ENCODE measurements around the gene CRYGN. TPM values are rescaled to one million over a fixed set of nuclear protein-coding genes. Genes with fewer than 3 reads are reported as not detected.

CRYGN gene
- total RNA-seq, 4 donors from 2014 or later: not detected

DNA sequence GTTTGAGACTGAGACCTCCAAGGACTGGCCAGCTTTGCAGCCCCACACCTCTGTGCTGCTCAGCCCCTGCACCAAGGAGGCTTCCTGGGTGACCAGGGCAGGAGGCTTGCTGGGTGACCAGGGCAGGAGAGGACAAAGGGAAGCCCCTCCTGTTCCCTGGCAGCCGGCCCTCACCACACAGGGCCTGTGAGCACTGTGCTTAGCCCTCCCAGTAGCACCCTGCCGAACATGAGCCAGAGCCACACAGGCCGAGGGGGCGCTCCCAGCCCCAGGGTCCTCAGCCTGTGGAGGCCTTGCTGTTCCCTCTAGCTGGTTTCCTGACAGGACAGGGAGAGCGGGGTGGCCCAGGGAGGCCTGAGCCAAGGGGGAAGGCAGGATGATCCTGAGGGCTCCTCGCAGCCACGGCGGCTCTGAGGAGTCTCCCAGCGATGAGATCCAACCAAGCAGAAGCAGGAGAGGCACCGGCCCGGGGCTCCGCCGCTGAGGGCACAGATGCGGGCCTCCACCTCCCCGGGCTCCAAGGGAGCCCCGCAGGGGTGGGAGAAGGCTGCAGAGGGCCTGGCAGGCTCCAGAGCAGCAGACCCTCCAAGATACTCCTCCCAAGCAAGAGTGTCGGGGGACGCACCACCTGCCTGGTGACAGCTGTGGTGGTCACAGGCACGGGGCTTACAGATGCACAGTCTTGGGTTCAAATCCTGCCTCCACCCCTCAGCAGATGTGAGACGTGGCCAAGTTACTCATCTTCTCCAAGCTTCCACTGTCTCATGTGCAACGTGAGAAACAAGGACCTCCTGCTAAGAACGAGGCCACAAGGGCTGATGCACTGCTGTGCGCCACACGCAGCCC is 52.6 kb downstream of the CRYGN start:
- TF ChIP-seq POLR2A (IDR thresholded peaks at IDR 0.05): no peak
- TF ChIP-seq, protein P1, sequence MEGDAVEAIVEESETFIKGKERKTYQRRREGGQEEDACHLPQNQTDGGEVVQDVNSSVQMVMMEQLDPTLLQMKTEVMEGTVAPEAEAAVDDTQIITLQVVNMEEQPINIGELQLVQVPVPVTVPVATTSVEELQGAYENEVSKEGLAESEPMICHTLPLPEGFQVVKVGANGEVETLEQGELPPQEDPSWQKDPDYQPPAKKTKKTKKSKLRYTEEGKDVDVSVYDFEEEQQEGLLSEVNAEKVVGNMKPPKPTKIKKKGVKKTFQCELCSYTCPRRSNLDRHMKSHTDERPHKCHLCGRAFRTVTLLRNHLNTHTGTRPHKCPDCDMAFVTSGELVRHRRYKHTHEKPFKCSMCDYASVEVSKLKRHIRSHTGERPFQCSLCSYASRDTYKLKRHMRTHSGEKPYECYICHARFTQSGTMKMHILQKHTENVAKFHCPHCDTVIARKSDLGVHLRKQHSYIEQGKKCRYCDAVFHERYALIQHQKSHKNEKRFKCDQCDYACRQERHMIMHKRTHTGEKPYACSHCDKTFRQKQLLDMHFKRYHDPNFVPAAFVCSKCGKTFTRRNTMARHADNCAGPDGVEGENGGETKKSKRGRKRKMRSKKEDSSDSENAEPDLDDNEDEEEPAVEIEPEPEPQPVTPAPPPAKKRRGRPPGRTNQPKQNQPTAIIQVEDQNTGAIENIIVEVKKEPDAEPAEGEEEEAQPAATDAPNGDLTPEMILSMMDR (IDR thresholded peaks at IDR 0.05): no peak
- Histone ChIP-seq H3K4me3 (no peak overlapping the region), H3K36me3 (no peaks in the 10 kb centered on the region), H3K9me3 (no peaks in the 10 kb centered on the region), H3K27me3 (no peaks in the 10 kb centered on the region), H3K27ac (no peak overlapping the region), H3K4me1 (peaks cover 0 to under 1% (median under 1%) of the 10 kb centered on the region in 4 donors)
- no peak for DNase-seq

DNA sequence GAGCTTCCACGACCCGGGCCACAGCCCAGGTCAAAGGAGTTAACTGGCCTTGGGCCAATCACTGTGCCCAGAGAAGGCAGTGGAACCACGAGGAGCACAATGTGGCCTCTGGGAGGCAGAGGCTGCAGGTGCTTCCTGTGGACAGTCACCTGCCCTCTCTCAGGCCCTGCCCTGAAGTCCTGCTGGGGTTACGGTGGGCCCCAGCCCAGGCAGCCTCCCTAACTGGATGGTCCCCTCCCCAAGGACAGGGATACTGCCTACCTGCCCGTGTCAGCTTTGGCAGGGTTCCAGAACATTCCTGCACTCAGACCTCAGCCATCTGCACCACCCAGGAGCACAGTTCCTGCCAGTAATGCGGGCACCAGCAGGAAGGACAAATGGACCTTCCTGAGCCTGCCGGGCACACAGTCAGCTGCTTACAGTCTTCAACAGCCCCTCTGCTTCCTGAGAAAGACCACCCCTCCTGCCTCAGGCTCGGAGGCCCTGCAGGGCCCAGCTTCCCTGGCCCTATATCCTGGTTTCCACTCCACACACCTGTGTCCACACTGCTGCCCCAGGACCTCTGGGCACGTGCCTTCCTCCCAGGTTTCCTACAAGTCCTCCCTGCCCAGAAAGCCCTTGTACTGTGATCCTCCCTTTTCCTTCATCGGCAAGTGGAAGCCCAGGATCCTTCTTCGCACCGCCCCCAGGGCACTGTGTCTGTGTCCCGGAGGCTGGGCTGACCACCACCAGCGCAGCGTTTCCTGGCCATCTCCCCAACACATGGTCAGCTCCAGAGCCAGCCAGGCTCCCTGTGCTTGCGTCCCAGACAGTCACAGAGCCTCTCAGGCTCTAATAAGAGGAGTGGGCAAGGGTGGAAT is 53.4 kb downstream of the CRYGN start:
- H3K9me3 ChIP-seq: no peaks in the 10 kb centered on the region
- peaks cover 0 to 5% of the 10 kb centered on the region in 2 donors for H3K27me3 ChIP-seq
- H3K27ac ChIP-seq: no peak overlapping the region
- H3K36me3 ChIP-seq: no peaks in the 10 kb centered on the region
- peak in 1 of 3 donors; percentile 43 for DNase-seq
- H3K4me3 ChIP-seq: no peak overlapping the region
- TF ChIP-seq, protein P1 (IDR thresholded peaks at IDR 0.05): no peak
- TF ChIP-seq POLR2A (IDR thresholded peaks at IDR 0.05): no peak
- H3K4me1 ChIP-seq: peaks cover 0 to 9% (median 4%) of the 10 kb centered on the region in 4 donors

DNA sequence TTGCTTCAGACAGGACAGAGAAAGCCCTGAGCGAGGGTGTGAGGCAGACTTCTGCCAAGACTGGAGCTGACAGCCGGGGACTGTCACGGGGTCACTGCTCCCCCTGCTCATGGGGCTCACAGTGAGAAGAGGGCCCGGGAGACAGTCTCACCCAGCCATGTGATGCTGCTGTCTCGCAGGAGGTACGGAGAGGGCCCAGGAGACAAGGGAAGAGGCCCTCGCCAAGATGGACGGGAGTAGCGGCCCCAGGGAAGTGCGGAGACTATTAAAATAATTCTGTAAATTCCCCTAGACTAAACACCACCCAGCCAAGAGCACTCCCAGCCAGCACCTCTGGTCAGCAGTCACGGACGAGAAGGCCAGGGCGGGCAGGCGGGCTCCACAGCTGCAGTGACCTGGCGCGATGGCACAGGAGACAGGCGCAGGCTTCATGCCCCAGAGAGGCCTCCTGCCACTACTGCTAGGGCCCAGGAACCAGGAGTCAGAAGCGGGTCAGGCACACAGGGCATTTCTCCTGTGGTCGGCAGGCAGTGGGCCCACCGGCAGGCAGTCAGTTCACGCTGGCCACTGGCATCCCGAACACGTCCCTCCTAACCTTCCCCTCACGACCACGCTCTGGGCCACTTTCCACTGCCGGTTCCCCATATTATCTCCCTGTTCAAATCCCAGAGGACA is 54.2 kb downstream of the CRYGN start:
- no peaks in the 10 kb centered on the region for H3K36me3 ChIP-seq
- H3K4me3 ChIP-seq: no peak overlapping the region
- H3K27ac ChIP-seq: no peak overlapping the region

DNA sequence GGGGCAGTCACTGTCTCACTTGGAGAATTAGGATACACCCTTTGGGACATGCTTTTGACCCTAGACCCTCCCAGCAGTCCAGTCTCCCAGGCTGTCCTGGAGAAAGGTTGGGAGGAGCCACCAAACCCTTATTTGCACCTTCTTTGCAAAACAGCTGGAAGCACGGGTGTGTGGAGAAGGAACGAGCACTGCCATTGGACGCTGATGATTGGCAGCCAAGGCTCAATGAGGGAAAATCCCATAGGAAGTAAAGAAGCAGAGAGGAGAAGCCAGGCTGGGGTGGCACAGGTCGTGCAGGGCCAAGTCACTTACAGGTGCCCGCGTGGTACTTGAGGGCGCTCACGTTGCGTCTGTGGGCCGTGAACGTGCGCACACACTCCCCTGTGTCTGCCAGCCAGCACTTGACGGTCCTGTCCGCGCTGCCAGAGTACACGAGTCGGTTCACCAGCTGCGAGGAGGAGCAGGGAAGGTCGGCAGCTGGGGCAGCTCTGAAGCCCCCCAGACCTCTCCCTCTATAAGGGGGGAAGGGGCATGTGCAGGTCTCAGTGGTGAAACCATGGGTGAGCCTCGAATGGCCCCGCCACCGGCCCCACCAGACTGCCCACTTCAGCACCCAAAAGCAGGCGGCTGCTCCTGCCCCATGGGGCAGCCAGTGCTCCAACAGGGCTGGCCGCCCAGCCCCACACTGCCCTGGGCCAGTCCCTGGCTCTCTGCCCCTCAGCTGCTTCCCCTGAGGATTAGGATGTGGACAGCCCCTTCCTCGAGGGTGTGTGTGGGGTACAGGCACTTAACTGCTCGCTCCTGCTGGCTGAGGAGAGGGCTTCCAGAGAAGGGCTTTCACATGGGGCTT is 54.9 kb downstream of the CRYGN start:
- TF ChIP-seq POLR2A (IDR thresholded peaks at IDR 0.05): no peak
- TF ChIP-seq, protein P1 (IDR thresholded peaks at IDR 0.05): no peak
- H3K27me3 ChIP-seq: peaks cover 0 to 9% of the 10 kb centered on the region in 2 donors
- H3K4me3 ChIP-seq: no peak overlapping the region
- no peaks in the 10 kb centered on the region for H3K9me3 ChIP-seq
- H3K27ac ChIP-seq: no peak overlapping the region
- DNase-seq: peak in 1 of 3 donors; percentile 34
- no peaks in the 10 kb centered on the region for H3K36me3 ChIP-seq
- peaks cover 0 to 21% (median 12%) of the 10 kb centered on the region in 4 donors for H3K4me1 ChIP-seq

More for the DNA sequence above, 54.2 kb downstream of the CRYGN start:
- DNase-seq: peak in 1 of 3 donors; percentile 30
- Histone ChIP-seq H3K27me3 (peaks cover 0 to 9% of the 10 kb centered on the region in 2 donors), H3K4me1 (peaks cover 0 to 16% (median 11%) of the 10 kb centered on the region in 4 donors), H3K9me3 (no peaks in the 10 kb centered on the region)
- TF ChIP-seq POLR2A (IDR thresholded peaks at IDR 0.05): no peak
- TF ChIP-seq, protein P1 (IDR thresholded peaks at IDR 0.05): no peak
